ENCODE data around the gene SIVA1.

The SIVA1 gene

DNA sequence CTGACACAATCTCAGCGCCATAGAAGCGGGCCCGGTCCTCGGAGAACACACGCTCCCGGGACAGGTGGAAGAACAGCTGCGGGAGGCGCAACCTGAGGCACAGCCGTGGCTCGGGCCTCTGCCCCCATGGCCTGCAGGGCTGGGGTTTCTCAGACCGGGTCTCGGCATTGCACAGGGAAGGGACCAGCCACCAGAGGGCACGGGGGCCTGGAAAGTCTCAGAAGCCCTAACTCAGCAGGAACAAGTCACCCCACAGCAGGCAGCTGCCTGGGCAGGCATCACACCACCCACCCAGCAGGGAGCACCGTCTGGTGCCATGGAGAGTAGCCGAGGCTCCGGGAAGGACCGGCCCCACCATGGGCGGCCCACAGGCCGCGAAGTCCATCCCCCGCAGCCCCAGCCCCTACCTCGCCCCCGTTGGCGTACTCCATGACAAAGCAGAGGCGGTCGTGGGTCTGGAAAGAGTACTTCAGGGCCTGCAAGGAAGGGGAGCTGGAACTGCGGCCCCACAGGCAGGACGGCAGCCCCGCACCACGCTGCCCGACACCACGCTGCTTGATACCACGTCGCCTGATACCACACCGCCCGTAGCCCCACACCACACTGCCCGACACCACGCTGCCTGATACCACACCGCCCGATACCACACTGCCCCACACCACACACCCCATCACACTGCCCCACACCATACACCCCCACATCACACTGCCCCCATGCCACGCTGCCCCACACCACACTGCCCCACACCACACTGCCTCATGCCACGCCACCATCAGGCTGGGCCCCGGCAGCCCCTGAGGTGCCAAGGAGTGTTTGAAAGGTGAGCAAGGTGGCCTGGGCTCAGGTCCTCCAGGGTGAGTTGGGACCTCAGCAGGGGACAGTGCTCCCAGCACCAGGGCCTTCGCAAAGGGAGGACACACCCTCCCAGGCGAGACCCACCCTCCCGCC is 20.8 kb downstream of the SIVA1 start:
- TF ChIP-seq, protein P1, sequence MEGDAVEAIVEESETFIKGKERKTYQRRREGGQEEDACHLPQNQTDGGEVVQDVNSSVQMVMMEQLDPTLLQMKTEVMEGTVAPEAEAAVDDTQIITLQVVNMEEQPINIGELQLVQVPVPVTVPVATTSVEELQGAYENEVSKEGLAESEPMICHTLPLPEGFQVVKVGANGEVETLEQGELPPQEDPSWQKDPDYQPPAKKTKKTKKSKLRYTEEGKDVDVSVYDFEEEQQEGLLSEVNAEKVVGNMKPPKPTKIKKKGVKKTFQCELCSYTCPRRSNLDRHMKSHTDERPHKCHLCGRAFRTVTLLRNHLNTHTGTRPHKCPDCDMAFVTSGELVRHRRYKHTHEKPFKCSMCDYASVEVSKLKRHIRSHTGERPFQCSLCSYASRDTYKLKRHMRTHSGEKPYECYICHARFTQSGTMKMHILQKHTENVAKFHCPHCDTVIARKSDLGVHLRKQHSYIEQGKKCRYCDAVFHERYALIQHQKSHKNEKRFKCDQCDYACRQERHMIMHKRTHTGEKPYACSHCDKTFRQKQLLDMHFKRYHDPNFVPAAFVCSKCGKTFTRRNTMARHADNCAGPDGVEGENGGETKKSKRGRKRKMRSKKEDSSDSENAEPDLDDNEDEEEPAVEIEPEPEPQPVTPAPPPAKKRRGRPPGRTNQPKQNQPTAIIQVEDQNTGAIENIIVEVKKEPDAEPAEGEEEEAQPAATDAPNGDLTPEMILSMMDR (conservative IDR thresholded peaks at IDR 0.05; ENCODE audit: low read depth), result no peak
- no peak for DNase-seq (ENCODE audit: low spot score)
- H3K27ac ChIP-seq, result peak overlapping the region; percentile 28
- ChIA-PET POLR2A (ENCODE audit: low non-redundant PET) (interaction anchor here (0.6 kb wide), 1 partner anchor 73 kb away, joined by 6 read pairs; no protein-coding TSS in a partner anchor), CTCF (interaction anchor here (0.6 kb wide), 1 partner anchor 47 kb away, joined by 4 read pairs; no protein-coding TSS in a partner anchor)

DNA sequence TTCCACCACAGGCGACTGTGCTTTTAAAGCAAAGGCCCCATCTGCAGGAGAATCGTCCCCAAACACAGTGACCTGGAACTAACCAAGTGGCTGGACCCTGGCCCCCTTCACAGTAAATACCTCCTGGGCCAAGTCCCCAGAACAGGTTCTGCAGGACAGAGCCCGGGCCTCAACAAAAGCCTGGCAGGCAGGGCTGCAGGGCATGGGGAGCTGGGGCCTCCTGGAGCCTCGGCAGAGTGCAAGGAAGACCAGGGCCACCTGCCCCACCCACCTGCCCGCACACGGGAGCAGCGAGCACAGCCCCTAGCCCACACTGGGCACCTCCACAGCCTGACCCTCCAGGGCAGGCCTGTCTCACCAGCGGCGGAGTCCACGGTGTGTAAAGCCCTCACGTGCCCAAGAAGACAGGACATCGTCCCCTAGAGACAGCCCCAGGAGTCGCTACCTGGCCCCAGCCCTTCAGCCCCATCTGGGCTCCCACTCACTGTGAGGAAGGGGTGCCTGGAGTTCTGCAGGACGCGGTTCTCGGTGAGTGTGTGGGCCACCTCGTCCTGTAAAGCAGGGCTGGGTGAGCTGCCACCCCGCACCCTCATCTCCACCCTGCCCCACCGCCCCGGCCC is 21.6 kb downstream of the SIVA1 start:
- DNase-seq (ENCODE audit: low spot score), result no peak
- TF ChIP-seq, protein P1 (conservative IDR thresholded peaks at IDR 0.05; ENCODE audit: low read depth), result no peak
- ChIA-PET POLR2A (ENCODE audit: low non-redundant PET) (no interaction called here), CTCF (interaction anchor here (0.6 kb wide), 1 partner anchor 47 kb away, joined by 4 read pairs; no protein-coding TSS in a partner anchor)
- H3K27ac ChIP-seq, result peak overlapping the region; percentile 28

DNA sequence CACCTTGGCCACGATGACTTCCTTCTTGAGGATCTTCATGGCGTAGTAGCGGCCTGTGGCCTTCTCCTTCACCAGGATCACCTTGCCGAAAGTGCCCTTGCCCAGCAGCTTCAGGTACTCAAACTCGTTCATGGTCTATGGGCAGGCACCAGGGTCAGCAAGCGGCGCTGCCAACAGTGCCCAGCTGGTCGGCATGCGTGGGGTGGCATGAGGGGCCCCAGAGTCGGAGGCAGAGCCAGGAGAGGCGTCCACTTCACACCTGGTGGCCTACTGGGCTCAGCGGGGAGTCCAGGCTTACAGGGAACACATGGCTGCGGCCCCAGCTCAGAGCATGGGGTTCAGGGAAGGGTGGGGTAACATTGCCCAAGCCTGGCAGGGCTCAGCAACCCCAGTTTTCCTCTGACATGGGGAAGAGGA is 22.1 kb downstream of the SIVA1 start:
- peak overlapping the region; percentile 28 for H3K27ac ChIP-seq
- ChIA-PET CTCF (no interaction called here), POLR2A (ENCODE audit: low non-redundant PET) (no interaction called here)
- TF ChIP-seq, protein P1 (conservative IDR thresholded peaks at IDR 0.05; ENCODE audit: low read depth), result no peak
- no peak for DNase-seq (ENCODE audit: low spot score)

DNA sequence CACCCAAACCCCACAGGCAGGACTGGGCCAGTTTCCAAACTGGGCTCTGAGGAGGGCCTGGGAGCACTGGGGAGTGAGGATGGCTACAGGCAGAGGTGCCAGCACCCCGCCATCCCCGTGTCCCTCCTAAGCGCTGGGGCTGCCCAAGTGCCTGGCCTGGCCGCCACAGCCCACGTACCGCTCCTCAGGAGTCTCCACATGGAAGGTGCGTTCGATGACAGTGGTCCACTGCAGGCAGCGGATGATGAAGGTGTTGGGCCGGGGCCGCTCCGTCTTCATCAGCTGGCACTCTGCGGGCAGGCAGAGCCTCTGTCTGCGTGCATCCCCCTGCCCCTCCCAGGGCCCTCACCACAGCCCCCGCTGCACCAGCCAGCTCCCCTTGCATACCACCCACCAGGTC is 23.5 kb downstream of the SIVA1 start:
- H3K27ac ChIP-seq, result no peak overlapping the region
- POLR2A ChIA-PET (ENCODE audit: low non-redundant PET), result no interaction called here
- CTCF ChIA-PET, result no interaction called here
- TF ChIP-seq, protein P1 (conservative IDR thresholded peaks at IDR 0.05; ENCODE audit: low read depth), result no peak
- no peak for DNase-seq (ENCODE audit: low spot score)

DNA sequence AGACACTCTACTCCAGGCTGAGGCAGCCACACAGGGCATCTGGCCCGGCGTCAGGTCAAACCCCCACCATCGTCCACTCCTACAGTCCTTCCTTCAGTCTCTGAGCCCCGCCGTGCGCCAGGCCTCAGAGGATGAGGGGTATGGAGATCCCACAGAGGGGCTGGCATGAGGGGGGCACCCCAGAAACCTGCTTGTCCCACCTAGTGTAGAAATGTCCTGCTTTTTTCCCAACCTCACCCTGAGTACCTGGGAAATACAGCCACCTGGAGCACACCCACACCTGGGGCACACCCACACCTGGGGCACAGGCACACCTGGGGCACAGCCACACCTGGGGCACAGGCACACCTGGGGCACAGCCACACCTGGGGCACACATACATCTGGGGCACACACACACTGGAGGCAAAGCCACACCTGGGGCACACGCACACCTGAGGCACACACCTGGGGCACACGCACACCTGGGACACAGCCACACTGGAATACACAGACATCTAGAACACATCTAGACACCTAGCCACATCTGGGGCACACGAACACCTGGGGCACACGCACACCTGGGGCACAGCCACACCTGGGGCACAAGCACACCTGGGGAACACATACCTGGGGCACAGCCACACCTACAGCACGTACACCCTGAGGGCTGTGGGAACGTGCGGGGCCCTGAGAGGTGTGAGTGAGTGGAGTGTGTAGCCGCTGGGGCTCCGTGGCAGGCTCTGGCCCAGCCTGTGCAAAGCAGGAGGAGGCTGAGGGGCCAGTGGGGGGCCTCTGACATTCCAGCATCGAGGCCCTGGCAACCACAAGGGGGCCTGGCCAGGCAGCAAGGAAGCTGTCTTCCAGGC is 24.2 kb downstream of the SIVA1 start:
- TF ChIP-seq, protein P1 (conservative IDR thresholded peaks at IDR 0.05; ENCODE audit: low read depth), result no peak
- CTCF ChIA-PET, result interaction anchor here (0.6 to 1.0 kb wide), 2 partner anchors 8 to 26 kb away, joined by 3 read pairs; no protein-coding TSS in a partner anchor
- no peak for DNase-seq (ENCODE audit: low spot score)
- H3K27ac ChIP-seq, result peak overlapping the region; percentile 35
- POLR2A ChIA-PET (ENCODE audit: low non-redundant PET), result no interaction called here

DNA sequence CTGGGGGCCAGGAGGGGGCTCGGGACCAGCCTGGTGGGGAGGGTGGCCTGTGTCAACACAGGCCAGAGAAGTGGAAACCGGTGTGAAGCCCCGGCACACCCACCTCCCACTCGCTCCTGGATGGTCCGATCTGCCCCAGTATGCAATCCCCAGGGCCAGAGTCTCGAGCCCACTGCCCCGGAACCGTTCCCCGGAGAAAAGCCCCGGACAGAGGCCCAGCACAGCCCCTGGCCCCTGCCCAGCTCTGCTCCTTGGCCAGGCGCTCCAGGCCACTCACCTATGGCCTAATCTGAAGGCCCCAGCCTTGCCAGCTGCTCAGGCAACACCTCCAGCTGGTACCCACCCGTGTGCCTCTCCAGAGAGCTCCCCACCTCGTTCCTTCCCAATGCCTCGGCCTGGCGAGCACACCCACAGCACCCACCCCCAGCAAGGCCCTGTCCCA is 24.9 kb downstream of the SIVA1 start:
- POLR2A ChIA-PET (ENCODE audit: low non-redundant PET), result no interaction called here
- no peak for DNase-seq (ENCODE audit: low spot score)
- H3K27ac ChIP-seq, result peak overlapping the region; percentile 35
- TF ChIP-seq, protein P1 (conservative IDR thresholded peaks at IDR 0.05; ENCODE audit: low read depth), result no peak
- CTCF ChIA-PET, result interaction anchor here (0.6 to 1.0 kb wide), 2 partner anchors 9 to 27 kb away, joined by 3 read pairs; no protein-coding TSS in a partner anchor

Data from RWPE1 (cell line).